ENCODE data around the gene ATP13A1. TPM values are rescaled to one million over a fixed set of nuclear protein-coding genes. Genes with fewer than 3 reads are reported as not detected.
A peak's percentile ranks its signal among the peaks of the same experiment; 100 is the strongest.

The ATP13A1 gene
- total RNA-seq, 1 donor = 35.1 TPM

- peak; percentile 81 for TF ChIP-seq CTCF (IDR thresholded peaks at IDR 0.05; ENCODE audit: insufficient read depth, low read length)
- peak; percentile 42 for DNase-seq (ENCODE audit: low read depth)
- peak within 1 kb of the TSS; percentile 90 for H3K4me3 ChIP-seq (ENCODE audit: low read depth, low read length)
These were observed 20.1 kb downstream of the ATP13A1 start, which contains the start of gene GMIP for GRCh38 chr19:19643158-19644053. TSS of gene GMIP (minus strand) at chr19:19643657. CDS start at chr19:19643529, 128 bp downstream.

GRCh38 chr19:19642506-19643157, 20.8 kb downstream of the ATP13A1 start:
- no peak for TF ChIP-seq CTCF (IDR thresholded peaks at IDR 0.05; ENCODE audit: insufficient read depth, low read length)
- H3K4me3 ChIP-seq (ENCODE audit: low read depth, low read length) = peak overlapping the region; percentile 90
- no peak for DNase-seq (ENCODE audit: low read depth)

GRCh38 chr19:19637523-19638251, 25.8 kb downstream of the ATP13A1 start:
- no peak for DNase-seq (ENCODE audit: low read depth)
- TF ChIP-seq CTCF (IDR thresholded peaks at IDR 0.05; ENCODE audit: insufficient read depth, low read length) = no peak
- H3K4me3 ChIP-seq (ENCODE audit: low read depth, low read length) = no peak overlapping the region

GRCh38 chr19:19637186-19637522, 26.3 kb downstream of the ATP13A1 start:
- no peak for TF ChIP-seq CTCF (IDR thresholded peaks at IDR 0.05; ENCODE audit: insufficient read depth, low read length)
- no peak for DNase-seq (ENCODE audit: low read depth)

GRCh38 chr19:19636573-19637185, 26.8 kb downstream of the ATP13A1 start:
- TF ChIP-seq CTCF (IDR thresholded peaks at IDR 0.05; ENCODE audit: insufficient read depth, low read length) = no peak
- no peak overlapping the region for H3K4me3 ChIP-seq (ENCODE audit: low read depth, low read length)
- DNase-seq (ENCODE audit: low read depth) = no peak

More at GRCh38 chr19:19637186-19637522, 26.3 kb downstream of the ATP13A1 start:
- H3K4me3 ChIP-seq (ENCODE audit: low read depth, low read length) = no peak overlapping the region

GRCh38 chr19:19635313-19635702, 28.2 kb downstream of the ATP13A1 start:
- H3K4me3 ChIP-seq (ENCODE audit: low read depth, low read length) = no peak overlapping the region
- no peak for TF ChIP-seq CTCF (IDR thresholded peaks at IDR 0.05; ENCODE audit: insufficient read depth, low read length)
- no peak for DNase-seq (ENCODE audit: low read depth)
